ENCODE results near the gene BLOC1S1.
A peak's percentile ranks its signal among the peaks of the same experiment; 100 is the strongest.

Gene BLOC1S1

DNA sequence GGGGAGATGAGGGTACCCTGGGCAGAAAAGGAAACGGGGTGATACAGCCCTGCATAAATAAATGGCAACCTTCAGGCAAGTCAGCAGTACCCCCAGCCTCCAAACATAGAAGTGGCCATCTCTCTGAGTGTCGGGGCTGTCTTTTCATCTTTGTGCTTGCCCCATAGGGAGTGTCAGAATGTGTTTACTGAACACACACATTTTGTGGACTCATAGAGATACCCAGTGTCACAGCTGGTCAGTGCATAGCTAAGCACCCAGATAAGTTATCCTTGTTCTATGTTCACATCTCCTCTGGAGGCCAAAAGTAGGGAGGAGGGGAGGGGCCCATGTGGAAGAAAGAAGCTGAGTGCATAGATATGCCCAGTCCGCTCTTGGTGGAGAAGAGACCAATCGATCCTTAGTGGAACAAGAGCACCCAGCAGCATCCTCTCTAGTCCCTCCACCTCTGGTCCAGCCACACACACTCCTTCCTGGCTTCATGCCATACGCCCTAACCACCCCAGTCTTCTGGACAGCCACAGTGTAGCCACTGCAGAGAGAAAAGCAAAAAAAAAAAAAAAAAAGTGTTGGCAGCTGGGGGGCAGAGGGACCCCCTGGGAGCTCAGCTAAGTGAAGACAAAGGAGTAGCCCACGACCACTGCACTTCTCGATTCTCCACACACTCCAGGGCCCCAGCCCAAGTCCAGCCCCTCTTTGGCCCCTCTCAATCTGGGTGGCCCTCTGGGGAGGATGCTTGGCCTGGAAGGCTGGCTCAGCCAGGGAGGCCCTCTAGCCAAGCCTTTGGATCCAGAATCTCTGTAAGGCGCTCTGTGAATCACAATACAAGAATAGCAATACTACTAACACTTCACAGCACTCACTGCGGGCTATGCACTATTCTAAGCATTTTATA is 10.8 kb upstream of the BLOC1S1 start:
- peaks cover 4 to 17% of the 10 kb centered on the region in 2 donors for H3K4me1 ChIP-seq (ENCODE audit: control insufficient read depth in 1 of 2, insufficient read depth in 2 of 2, low read length in 2 of 2)
- peaks cover 0 to 11% of the 10 kb centered on the region in 2 donors for H3K36me3 ChIP-seq (ENCODE audit: control insufficient read depth in 1 of 2, insufficient read depth in 2 of 2, low read length in 2 of 2)
- peak overlapping the region; percentile 91 for H3K27ac ChIP-seq (ENCODE audit: low read length)
- H3K4me3 ChIP-seq (ENCODE audit: low read depth in 1 of 2, low read length in 2 of 2) = peak overlapping the region; percentile 59 to 80
- H3K27me3 ChIP-seq (ENCODE audit: low read depth, low read length) = no peaks in the 10 kb centered on the region
- H3K9me3 ChIP-seq (ENCODE audit: control insufficient read depth in 1 of 2, low read length in 2 of 2) = no peaks in the 10 kb centered on the region

DNA sequence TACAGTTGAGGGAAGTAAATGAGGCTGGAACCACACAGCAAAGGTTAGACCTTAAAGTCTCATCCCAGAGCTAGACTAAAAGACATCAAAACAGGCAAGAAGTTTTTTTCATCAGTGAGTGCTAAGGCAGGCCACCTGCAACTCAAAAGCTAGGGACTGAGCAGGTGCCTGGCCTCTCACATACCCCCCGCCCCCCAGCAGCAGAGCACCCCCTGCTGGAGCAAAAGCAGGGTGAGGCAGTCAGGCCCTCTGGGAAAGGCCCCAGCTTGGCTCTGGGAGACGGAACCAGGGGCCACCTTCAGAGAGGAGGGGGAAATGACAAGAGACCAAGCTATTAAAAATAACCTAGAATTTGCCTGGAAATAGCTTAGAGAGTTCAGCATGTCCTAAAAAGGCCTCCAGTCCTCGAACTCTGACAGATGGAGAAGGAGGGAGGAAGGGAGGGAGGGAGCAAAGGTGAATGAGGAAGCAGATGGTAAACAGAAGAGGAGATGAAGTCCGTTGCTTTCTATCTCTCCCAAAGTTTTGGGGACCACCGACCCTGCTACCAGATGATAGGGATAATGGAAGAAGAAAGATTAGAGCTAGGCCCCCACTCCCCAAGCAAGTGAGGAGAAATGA is 10.0 kb upstream of the BLOC1S1 start:
- peaks cover 4 to 17% of the 10 kb centered on the region in 2 donors for H3K4me1 ChIP-seq (ENCODE audit: control insufficient read depth in 1 of 2, insufficient read depth in 2 of 2, low read length in 2 of 2)
- peak overlapping the region; percentile 59 to 80 for H3K4me3 ChIP-seq (ENCODE audit: low read depth in 1 of 2, low read length in 2 of 2)
- peaks cover 0 to 3% of the 10 kb centered on the region in 2 donors for H3K36me3 ChIP-seq (ENCODE audit: control insufficient read depth in 1 of 2, insufficient read depth in 2 of 2, low read length in 2 of 2)
- peak overlapping the region; percentile 91 for H3K27ac ChIP-seq (ENCODE audit: low read length)
- H3K27me3 ChIP-seq (ENCODE audit: low read depth, low read length) = no peaks in the 10 kb centered on the region
- no peaks in the 10 kb centered on the region for H3K9me3 ChIP-seq (ENCODE audit: control insufficient read depth in 1 of 2, low read length in 2 of 2)

DNA sequence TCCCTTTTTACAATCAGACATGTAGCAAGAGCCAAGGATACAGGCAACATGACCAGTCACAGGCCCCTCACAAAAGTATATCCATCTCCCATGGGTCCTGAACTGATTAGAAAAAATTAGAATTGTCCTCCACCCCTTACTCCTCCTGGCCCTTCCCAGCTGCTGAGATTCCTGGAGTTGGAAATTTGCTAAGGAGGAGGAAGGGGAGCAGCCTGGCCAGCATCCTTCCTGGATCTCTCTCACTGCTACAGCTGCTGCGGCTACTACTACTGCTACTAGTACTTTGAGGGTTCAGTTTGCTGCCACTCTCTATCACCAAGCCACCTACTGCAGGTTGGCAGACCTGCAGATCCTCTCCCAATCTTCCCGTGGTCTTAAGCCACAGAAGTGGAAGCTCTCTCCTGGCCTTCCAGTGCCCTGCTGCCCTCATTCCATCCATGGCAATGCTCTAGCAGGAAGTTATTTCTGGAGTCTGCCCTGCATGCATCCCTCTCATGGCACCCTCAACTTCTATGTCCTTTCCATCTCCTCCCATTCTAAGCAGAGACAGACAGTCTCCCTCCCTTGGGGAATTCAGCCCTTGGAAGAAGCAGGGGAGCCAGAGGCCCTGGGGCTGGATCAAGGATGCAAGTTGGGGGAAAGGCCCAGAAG is 9.2 kb upstream of the BLOC1S1 start:
- Histone ChIP-seq H3K4me3 (ENCODE audit: low read depth in 1 of 2, low read length in 2 of 2) (peak overlapping the region; percentile 59 to 80), H3K36me3 (ENCODE audit: control insufficient read depth in 1 of 2, insufficient read depth in 2 of 2, low read length in 2 of 2) (no peaks in the 10 kb centered on the region), H3K4me1 (ENCODE audit: control insufficient read depth in 1 of 2, insufficient read depth in 2 of 2, low read length in 2 of 2) (peaks cover 4 to 18% of the 10 kb centered on the region in 2 donors), H3K27ac (ENCODE audit: low read length) (peak overlapping the region; percentile 91), H3K9me3 (ENCODE audit: control insufficient read depth in 1 of 2, low read length in 2 of 2) (no peaks in the 10 kb centered on the region), H3K27me3 (ENCODE audit: low read depth, low read length) (no peaks in the 10 kb centered on the region)

DNA sequence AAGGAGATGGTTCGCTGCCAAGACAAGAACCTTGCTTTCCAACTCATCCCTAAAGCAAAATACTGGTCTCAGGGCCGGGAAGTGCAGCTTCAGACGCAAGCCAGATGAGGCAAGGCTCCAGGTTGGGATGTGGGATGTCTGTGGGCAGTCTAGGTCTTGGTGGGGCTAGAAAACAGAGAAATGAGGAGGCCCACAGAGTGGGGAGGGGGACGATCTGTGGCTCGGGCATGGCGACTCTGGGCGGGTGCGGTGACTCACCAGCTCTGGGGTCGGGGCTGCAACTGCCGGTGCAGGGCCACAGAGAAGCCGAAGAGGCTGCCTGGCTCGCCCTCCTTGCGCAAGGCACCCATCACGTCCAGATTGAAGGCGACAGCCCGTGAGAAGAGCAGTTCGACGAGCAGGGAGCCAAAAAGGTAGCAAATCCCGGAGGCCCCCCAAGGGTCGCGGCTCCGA is 8.6 kb upstream of the BLOC1S1 start:
- Histone ChIP-seq H3K9me3 (ENCODE audit: control insufficient read depth in 1 of 2, low read length in 2 of 2) (no peaks in the 10 kb centered on the region), H3K4me3 (ENCODE audit: low read depth in 1 of 2, low read length in 2 of 2) (peak overlapping the region; percentile 59 to 80), H3K27ac (ENCODE audit: low read length) (peak overlapping the region; percentile 91), H3K36me3 (ENCODE audit: control insufficient read depth in 1 of 2, insufficient read depth in 2 of 2, low read length in 2 of 2) (no peaks in the 10 kb centered on the region), H3K4me1 (ENCODE audit: control insufficient read depth in 1 of 2, insufficient read depth in 2 of 2, low read length in 2 of 2) (peaks cover 4 to 21% of the 10 kb centered on the region in 2 donors), H3K27me3 (ENCODE audit: low read depth, low read length) (no peaks in the 10 kb centered on the region)

DNA sequence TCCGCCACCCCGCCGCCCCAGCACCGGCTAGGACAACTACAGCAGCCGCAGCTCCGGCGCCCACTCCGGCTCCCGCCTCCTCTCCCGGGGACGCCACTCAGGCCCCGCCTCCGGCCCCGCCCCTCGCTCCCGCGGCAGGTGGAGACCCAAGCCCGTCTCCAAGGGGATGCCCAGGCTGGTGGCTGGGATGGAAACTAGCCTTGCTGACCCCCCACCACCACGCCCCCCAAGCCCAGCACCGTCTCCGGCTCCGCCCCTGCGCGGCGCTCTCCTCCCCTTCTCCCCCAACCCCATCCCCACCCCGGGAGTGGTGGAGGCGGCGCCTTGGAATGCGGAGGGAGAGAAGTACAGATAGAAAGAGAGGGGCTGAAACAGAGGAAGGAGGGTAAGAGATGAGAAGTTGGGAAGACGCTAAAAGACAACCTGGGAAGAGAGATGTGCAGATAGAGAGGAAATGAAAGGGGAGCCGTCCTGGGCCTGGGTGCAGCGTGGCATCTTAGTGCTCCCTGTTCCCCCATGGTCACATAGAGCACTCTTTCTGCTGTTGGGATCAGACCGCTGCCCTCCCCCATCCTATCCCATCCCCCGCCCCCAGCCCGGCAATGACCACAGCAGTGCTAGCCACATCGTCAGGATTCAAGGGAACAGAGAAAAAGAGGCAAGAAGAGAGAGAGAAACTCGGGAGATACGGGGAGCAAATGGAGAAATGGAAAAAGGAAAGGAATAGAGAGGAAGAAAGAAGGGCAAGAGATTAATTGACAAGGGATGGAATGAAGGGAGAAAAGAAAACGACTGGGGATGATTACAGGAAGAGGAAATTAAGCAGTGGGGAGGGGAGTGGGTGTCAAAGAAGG is 7.8 kb upstream of the BLOC1S1 start, which contains the start of gene ITGA7:
Gene ITGA7, minus strand, starts transcription at position 64 of the 854 bp plus-strand sequence. CDS start 222 bp downstream, outside the sequence.
- peak within 1 kb of the TSS; percentile 59 to 80 for H3K4me3 ChIP-seq (ENCODE audit: low read depth in 1 of 2, low read length in 2 of 2)
- H3K27ac ChIP-seq (ENCODE audit: low read length) = peak within 1 kb of the TSS; percentile 91
- H3K27me3 ChIP-seq (ENCODE audit: low read depth, low read length) = no peaks in the 10 kb centered on the region
- no peaks in the 10 kb centered on the region for H3K36me3 ChIP-seq (ENCODE audit: control insufficient read depth in 1 of 2, insufficient read depth in 2 of 2, low read length in 2 of 2)
- no peaks in the 10 kb centered on the region for H3K9me3 ChIP-seq (ENCODE audit: control insufficient read depth in 1 of 2, low read length in 2 of 2)
- H3K4me1 ChIP-seq (ENCODE audit: control insufficient read depth in 1 of 2, insufficient read depth in 2 of 2, low read length in 2 of 2) = peaks cover 4 to 23% of the 10 kb centered on the region in 2 donors

DNA sequence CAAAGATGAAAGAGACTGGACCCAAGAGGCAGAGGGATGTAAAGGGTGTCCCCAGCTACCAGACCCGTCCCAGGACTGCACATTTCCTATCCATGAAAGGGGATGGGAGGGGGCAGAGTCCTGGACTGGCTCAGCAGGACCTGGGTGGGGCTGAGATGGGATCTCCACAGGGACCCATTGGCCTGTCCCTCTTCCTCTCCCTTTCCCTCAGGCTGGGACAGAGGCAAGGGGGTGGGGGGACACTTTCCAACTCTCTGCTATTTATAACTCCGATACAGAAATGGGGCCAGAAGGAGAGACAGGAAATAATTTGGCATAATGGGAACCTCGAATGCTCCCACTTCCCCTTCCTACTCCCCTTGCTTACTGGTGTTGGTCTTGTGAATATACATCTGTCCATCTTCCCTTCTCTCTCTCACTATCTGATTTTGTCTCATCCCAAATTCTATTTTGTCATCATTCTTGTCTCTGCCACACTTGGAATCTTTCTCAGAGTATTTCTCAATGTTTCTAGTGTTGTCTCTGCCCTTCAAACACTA is 7.1 kb upstream of the BLOC1S1 start:
- peak overlapping the region; percentile 76 for H3K27ac ChIP-seq (ENCODE audit: low read length)
- H3K4me1 ChIP-seq (ENCODE audit: control insufficient read depth in 1 of 2, insufficient read depth in 2 of 2, low read length in 2 of 2) = peaks cover 4 to 27% of the 10 kb centered on the region in 2 donors
- no peaks in the 10 kb centered on the region for H3K27me3 ChIP-seq (ENCODE audit: low read depth, low read length)
- H3K9me3 ChIP-seq (ENCODE audit: control insufficient read depth in 1 of 2, low read length in 2 of 2) = no peaks in the 10 kb centered on the region
- H3K4me3 ChIP-seq (ENCODE audit: low read depth in 1 of 2, low read length in 2 of 2) = peak overlapping the region; percentile 35 to 80
- H3K36me3 ChIP-seq (ENCODE audit: control insufficient read depth in 1 of 2, insufficient read depth in 2 of 2, low read length in 2 of 2) = no peaks in the 10 kb centered on the region

DNA sequence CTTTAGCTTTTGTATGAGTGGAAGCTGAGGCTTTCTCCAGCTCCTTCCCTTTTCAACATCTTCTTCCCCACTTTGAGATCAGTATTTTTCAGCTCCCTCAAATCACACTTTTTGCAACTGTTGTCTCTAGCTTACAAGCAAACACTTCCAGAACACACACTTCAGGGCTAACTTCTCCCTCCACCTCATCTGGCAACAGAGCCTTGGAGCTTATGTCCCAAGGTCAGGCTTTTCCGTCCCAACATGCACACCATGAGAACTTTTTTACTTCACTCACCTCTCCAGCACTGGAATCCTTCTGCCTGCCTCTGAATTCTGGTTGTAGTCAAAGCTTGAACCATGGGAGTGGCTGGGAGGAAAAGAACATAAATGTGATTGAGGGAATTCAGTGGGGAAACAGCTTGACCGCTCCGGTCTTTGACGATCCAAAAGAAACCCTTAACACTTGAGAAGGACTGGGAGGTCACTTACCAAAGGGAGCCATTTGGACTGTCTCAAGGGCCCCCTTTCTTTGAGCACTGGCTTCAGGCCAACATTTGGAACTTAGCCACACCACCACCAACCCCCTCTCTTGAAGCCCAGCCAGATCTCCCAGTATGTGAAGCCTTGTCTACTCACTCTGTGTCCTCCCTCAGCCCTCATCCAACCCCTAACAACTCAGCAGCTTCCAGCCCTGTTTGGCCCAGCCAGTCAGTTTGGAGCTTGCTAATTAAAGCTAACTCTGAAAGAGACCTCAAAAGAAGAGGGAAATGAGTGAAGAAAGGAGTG is 3.9 kb upstream of the BLOC1S1 start:
- Histone ChIP-seq H3K27ac (ENCODE audit: low read length) (peak overlapping the region; percentile 28), H3K4me3 (ENCODE audit: low read depth in 1 of 2, low read length in 2 of 2) (no peak overlapping the region), H3K9me3 (ENCODE audit: control insufficient read depth in 1 of 2, low read length in 2 of 2) (no peaks in the 10 kb centered on the region), H3K27me3 (ENCODE audit: low read depth, low read length) (no peaks in the 10 kb centered on the region), H3K4me1 (ENCODE audit: control insufficient read depth in 1 of 2, insufficient read depth in 2 of 2, low read length in 2 of 2) (peaks cover 14 to 39% of the 10 kb centered on the region in 2 donors), H3K36me3 (ENCODE audit: control insufficient read depth in 1 of 2, insufficient read depth in 2 of 2, low read length in 2 of 2) (no peaks in the 10 kb centered on the region)

DNA sequence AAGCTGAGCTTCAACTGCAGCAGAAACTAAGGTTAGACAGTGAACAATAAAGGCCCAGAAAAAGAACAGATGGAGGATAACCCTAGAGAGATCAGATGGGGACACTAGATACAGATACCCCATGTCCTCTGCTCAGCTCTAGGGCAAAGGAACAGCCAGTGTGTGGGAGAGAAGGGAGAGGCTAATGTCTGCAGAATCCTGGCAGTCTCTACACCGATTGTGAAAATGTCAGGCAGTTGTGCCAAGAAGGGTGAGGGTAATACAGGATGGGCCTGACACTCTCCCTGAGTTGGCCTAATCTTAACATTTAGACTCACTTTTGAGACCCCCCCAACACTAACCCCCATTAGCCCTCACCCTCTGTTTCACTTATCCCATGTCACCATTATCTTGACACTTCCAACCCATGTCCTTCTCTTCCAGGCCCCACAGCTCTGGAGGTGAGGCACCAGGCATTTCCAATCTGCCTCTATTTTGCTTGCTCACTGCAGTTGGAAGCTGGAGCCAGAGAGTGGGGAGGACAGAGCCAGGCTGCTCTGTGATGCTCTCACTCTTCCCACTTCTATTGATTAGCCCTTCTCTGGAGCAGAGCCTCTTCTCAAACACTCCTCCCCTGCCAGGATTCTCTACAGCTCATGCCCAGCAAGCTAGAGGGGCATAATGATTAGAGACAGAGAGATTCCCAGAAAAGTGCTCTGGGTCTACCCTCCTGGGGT is 3.0 kb upstream of the BLOC1S1 start:
- Histone ChIP-seq H3K36me3 (ENCODE audit: control insufficient read depth in 1 of 2, insufficient read depth in 2 of 2, low read length in 2 of 2) (no peaks in the 10 kb centered on the region), H3K4me1 (ENCODE audit: control insufficient read depth in 1 of 2, insufficient read depth in 2 of 2, low read length in 2 of 2) (peaks cover 23 to 44% of the 10 kb centered on the region in 2 donors), H3K27me3 (ENCODE audit: low read depth, low read length) (no peaks in the 10 kb centered on the region), H3K4me3 (ENCODE audit: low read depth in 1 of 2, low read length in 2 of 2) (no peak overlapping the region), H3K27ac (ENCODE audit: low read length) (peak overlapping the region; percentile 28), H3K9me3 (ENCODE audit: control insufficient read depth in 1 of 2, low read length in 2 of 2) (no peaks in the 10 kb centered on the region)

DNA sequence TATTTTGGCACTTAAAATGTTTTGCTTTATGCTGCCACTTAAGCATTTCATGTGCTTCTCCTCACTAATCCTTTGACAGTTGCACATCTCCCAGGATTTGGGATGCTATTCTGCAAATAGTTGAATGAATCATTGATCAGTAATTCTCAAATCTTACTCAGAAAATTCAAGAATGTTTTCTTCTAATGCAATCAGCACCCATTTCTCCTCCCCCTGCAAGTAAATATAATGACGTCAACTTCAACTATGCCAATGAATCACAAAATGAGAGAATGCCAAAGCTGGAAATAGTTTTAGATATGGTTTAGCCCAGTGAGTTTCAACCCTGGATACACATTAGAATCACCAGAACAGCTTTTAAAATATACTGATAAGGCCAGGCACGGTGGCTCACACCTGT is 2.1 kb upstream of the BLOC1S1 start:
- Histone ChIP-seq H3K27me3 (ENCODE audit: low read depth, low read length) (no peaks in the 10 kb centered on the region), H3K4me1 (ENCODE audit: control insufficient read depth in 1 of 2, insufficient read depth in 2 of 2, low read length in 2 of 2) (peaks cover 29 to 47% of the 10 kb centered on the region in 2 donors), H3K9me3 (ENCODE audit: control insufficient read depth in 1 of 2, low read length in 2 of 2) (no peaks in the 10 kb centered on the region), H3K36me3 (ENCODE audit: control insufficient read depth in 1 of 2, insufficient read depth in 2 of 2, low read length in 2 of 2) (no peaks in the 10 kb centered on the region), H3K27ac (ENCODE audit: low read length) (peak overlapping the region; percentile 28), H3K4me3 (ENCODE audit: low read depth in 1 of 2, low read length in 2 of 2) (no peak overlapping the region)
